SU-DHL-6 (cell line): ENCODE results near the gene STAMBPL1.

Experiments
- EZH2phosphoT487 ChIP-seq: fragments of 200-600 bp; sonication (generic), shearing (Covaris generic); conservative IDR thresholded peaks from 2 replicates; pipeline ENCODE4 v1.6.1; 2018; ENCODE audit warnings: mild to moderate bottlenecking, antibody characterized with exemption, low read length, moderate library complexity, mixed read lengths
- TF ChIP-seq, protein P1 (sequence below): fragments of 200-600 bp; sonication (generic); IDR thresholded peaks from one replicate; pipeline ENCODE4 v1.5.1; 2017; ENCODE audit warnings: antibody characterized with exemption, mild to moderate bottlenecking, low read length, moderate library complexity; ENCODE audit not compliant: insufficient read depth, poor library complexity, severe bottlenecking

DNA sequence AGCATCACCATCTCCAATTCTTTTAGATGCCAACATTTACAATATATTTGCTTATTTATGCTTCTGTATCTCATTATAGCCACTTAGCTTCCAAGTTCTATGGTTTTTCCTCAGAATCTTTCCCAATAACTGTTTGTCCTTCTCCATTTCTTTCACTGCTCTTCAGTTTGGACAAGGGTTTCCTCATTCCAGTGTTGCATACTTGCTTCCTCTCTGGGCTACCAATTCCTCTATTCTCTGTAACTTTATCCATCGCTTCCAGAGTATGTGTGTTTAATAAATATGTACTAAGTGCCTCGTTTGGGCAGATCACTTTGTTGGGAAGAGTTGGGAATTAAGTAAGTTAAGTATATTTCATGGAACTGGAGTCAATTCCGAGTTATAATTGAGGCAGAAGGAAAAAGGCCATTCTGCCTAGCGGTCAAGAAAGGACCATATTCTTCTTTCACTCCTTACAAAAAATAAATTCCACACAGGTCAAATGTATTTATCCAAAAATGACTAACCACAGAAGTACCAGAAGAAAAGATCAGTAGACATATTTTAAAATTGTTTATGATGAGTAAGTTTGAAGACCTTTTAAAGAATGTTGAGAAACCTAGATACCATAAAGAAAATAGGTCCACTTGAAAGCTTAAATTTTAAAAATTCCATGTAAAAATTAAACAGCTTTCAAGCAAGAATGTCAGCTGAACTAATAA, 10.8 kb downstream of the STAMBPL1 start:
- TF ChIP-seq, protein P1, sequence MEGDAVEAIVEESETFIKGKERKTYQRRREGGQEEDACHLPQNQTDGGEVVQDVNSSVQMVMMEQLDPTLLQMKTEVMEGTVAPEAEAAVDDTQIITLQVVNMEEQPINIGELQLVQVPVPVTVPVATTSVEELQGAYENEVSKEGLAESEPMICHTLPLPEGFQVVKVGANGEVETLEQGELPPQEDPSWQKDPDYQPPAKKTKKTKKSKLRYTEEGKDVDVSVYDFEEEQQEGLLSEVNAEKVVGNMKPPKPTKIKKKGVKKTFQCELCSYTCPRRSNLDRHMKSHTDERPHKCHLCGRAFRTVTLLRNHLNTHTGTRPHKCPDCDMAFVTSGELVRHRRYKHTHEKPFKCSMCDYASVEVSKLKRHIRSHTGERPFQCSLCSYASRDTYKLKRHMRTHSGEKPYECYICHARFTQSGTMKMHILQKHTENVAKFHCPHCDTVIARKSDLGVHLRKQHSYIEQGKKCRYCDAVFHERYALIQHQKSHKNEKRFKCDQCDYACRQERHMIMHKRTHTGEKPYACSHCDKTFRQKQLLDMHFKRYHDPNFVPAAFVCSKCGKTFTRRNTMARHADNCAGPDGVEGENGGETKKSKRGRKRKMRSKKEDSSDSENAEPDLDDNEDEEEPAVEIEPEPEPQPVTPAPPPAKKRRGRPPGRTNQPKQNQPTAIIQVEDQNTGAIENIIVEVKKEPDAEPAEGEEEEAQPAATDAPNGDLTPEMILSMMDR, result no peak
- TF ChIP-seq EZH2phosphoT487, result no peak
